Measurements from ENCODE around the gene STBD1.

Gene STBD1

GRCh38 chr4:76316131-76316530, 9.6 kb downstream of the STBD1 start:
- Histone ChIP-seq H3K9ac (ENCODE audit: low read length in 2 of 2) (no peak overlapping the region), H3K27ac (ENCODE audit: low read length) (no peak overlapping the region), H3K4me3 (ENCODE audit: low read length in 2 of 2) (no peak overlapping the region), H3K9me3 (ENCODE audit: control insufficient read depth in 2 of 2, low read length in 2 of 2) (peaks cover 0 to 3% of the 10 kb centered on the region in 2 donors), H3K36me3 (ENCODE audit: control insufficient read depth in 2 of 2, insufficient read depth in 2 of 2, low read length in 2 of 2) (no peaks in the 10 kb centered on the region), H3K4me1 (ENCODE audit: control insufficient read depth, insufficient read depth, low read length) (peaks cover 3% of the 10 kb centered on the region), H3K27me3 (ENCODE audit: control insufficient read depth in 1 of 2, insufficient read depth in 2 of 2, low read length in 2 of 2) (no peaks in the 10 kb centered on the region)

- Histone ChIP-seq H3K4me1 (ENCODE audit: control insufficient read depth, insufficient read depth, low read length) (no peaks in the 10 kb centered on the region), H3K9ac (ENCODE audit: low read length in 2 of 2) (no peak overlapping the region)
These were observed 15.7 kb downstream of the STBD1 start for GRCh38 chr4:76322236-76322635.

GRCh38 chr4:76325072-76325471, 18.5 kb downstream of the STBD1 start:
- Histone ChIP-seq H3K9ac (ENCODE audit: low read length in 2 of 2) (no peak overlapping the region), H3K9me3 (ENCODE audit: control insufficient read depth in 2 of 2, low read length in 2 of 2) (peaks cover 0 to 8% of the 10 kb centered on the region in 2 donors), H3K4me3 (ENCODE audit: low read length in 2 of 2) (no peak overlapping the region), H3K27me3 (ENCODE audit: control insufficient read depth in 1 of 2, insufficient read depth in 2 of 2, low read length in 2 of 2) (no peaks in the 10 kb centered on the region), H3K36me3 (ENCODE audit: control insufficient read depth in 2 of 2, insufficient read depth in 2 of 2, low read length in 2 of 2) (no peaks in the 10 kb centered on the region), H3K27ac (ENCODE audit: low read length) (no peak overlapping the region), H3K4me1 (ENCODE audit: control insufficient read depth, insufficient read depth, low read length) (no peaks in the 10 kb centered on the region)

More at GRCh38 chr4:76322236-76322635, 15.7 kb downstream of the STBD1 start:
- Histone ChIP-seq H3K36me3 (ENCODE audit: control insufficient read depth in 2 of 2, insufficient read depth in 2 of 2, low read length in 2 of 2) (no peaks in the 10 kb centered on the region), H3K27me3 (ENCODE audit: control insufficient read depth in 1 of 2, insufficient read depth in 2 of 2, low read length in 2 of 2) (no peaks in the 10 kb centered on the region), H3K9me3 (ENCODE audit: control insufficient read depth in 2 of 2, low read length in 2 of 2) (peaks cover 0 to 8% of the 10 kb centered on the region in 2 donors), H3K4me3 (ENCODE audit: low read length in 2 of 2) (no peak overlapping the region), H3K27ac (ENCODE audit: low read length) (no peak overlapping the region)

GRCh38 chr4:76326515-76326914, 20.0 kb downstream of the STBD1 start:
- Histone ChIP-seq H3K27ac (ENCODE audit: low read length) (no peak overlapping the region), H3K4me3 (ENCODE audit: low read length in 2 of 2) (no peak overlapping the region), H3K9ac (ENCODE audit: low read length in 2 of 2) (no peak overlapping the region), H3K4me1 (ENCODE audit: control insufficient read depth, insufficient read depth, low read length) (no peaks in the 10 kb centered on the region), H3K9me3 (ENCODE audit: control insufficient read depth in 2 of 2, low read length in 2 of 2) (peaks cover 0 to 8% of the 10 kb centered on the region in 2 donors), H3K27me3 (ENCODE audit: control insufficient read depth in 1 of 2, insufficient read depth in 2 of 2, low read length in 2 of 2) (no peaks in the 10 kb centered on the region), H3K36me3 (ENCODE audit: control insufficient read depth in 2 of 2, insufficient read depth in 2 of 2, low read length in 2 of 2) (no peaks in the 10 kb centered on the region)

GRCh38 chr4:76334885-76335284, 28.4 kb downstream of the STBD1 start:
- Histone ChIP-seq H3K27ac (ENCODE audit: low read length) (no peak overlapping the region), H3K4me3 (ENCODE audit: low read length in 2 of 2) (no peak overlapping the region), H3K4me1 (ENCODE audit: control insufficient read depth, insufficient read depth, low read length) (peaks cover 5% of the 10 kb centered on the region), H3K9ac (ENCODE audit: low read length in 2 of 2) (no peak overlapping the region), H3K36me3 (ENCODE audit: control insufficient read depth in 2 of 2, insufficient read depth in 2 of 2, low read length in 2 of 2) (no peaks in the 10 kb centered on the region), H3K9me3 (ENCODE audit: control insufficient read depth in 2 of 2, low read length in 2 of 2) (no peaks in the 10 kb centered on the region), H3K27me3 (ENCODE audit: control insufficient read depth in 1 of 2, insufficient read depth in 2 of 2, low read length in 2 of 2) (no peaks in the 10 kb centered on the region)

GRCh38 chr4:76339364-76339763, 32.8 kb downstream of the STBD1 start:
- Histone ChIP-seq H3K27ac (ENCODE audit: low read length) (no peak overlapping the region), H3K9ac (ENCODE audit: low read length in 2 of 2) (no peak overlapping the region), H3K4me1 (ENCODE audit: control insufficient read depth, insufficient read depth, low read length) (peaks cover 14% of the 10 kb centered on the region), H3K4me3 (ENCODE audit: low read length in 2 of 2) (no peak overlapping the region), H3K9me3 (ENCODE audit: control insufficient read depth in 2 of 2, low read length in 2 of 2) (no peaks in the 10 kb centered on the region), H3K36me3 (ENCODE audit: control insufficient read depth in 2 of 2, insufficient read depth in 2 of 2, low read length in 2 of 2) (no peaks in the 10 kb centered on the region), H3K27me3 (ENCODE audit: control insufficient read depth in 1 of 2, insufficient read depth in 2 of 2, low read length in 2 of 2) (no peaks in the 10 kb centered on the region)

- H3K27me3 ChIP-seq (ENCODE audit: control insufficient read depth in 1 of 2, insufficient read depth in 2 of 2, low read length in 2 of 2) = no peaks in the 10 kb centered on the region
- no peak overlapping the region for H3K4me3 ChIP-seq (ENCODE audit: low read length in 2 of 2)
These were observed 34.5 kb downstream of the STBD1 start for GRCh38 chr4:76341063-76341462.

GRCh38 chr4:76342191-76342590, 35.7 kb downstream of the STBD1 start:
- Histone ChIP-seq H3K27me3 (ENCODE audit: control insufficient read depth in 1 of 2, insufficient read depth in 2 of 2, low read length in 2 of 2) (no peaks in the 10 kb centered on the region), H3K36me3 (ENCODE audit: control insufficient read depth in 2 of 2, insufficient read depth in 2 of 2, low read length in 2 of 2) (no peaks in the 10 kb centered on the region), H3K4me1 (ENCODE audit: control insufficient read depth, insufficient read depth, low read length) (peaks cover 14% of the 10 kb centered on the region), H3K4me3 (ENCODE audit: low read length in 2 of 2) (no peak overlapping the region), H3K27ac (ENCODE audit: low read length) (no peak overlapping the region), H3K9me3 (ENCODE audit: control insufficient read depth in 2 of 2, low read length in 2 of 2) (no peaks in the 10 kb centered on the region), H3K9ac (ENCODE audit: low read length in 2 of 2) (no peak overlapping the region)

More at GRCh38 chr4:76341063-76341462, 34.5 kb downstream of the STBD1 start:
- Histone ChIP-seq H3K36me3 (ENCODE audit: control insufficient read depth in 2 of 2, insufficient read depth in 2 of 2, low read length in 2 of 2) (no peaks in the 10 kb centered on the region), H3K9ac (ENCODE audit: low read length in 2 of 2) (no peak overlapping the region), H3K27ac (ENCODE audit: low read length) (no peak overlapping the region), H3K9me3 (ENCODE audit: control insufficient read depth in 2 of 2, low read length in 2 of 2) (no peaks in the 10 kb centered on the region), H3K4me1 (ENCODE audit: control insufficient read depth, insufficient read depth, low read length) (peaks cover 14% of the 10 kb centered on the region)

GRCh38 chr4:76342803-76343202, 36.3 kb downstream of the STBD1 start:
- Histone ChIP-seq H3K4me1 (ENCODE audit: control insufficient read depth, insufficient read depth, low read length) (peaks cover 14% of the 10 kb centered on the region), H3K27ac (ENCODE audit: low read length) (no peak overlapping the region), H3K36me3 (ENCODE audit: control insufficient read depth in 2 of 2, insufficient read depth in 2 of 2, low read length in 2 of 2) (no peaks in the 10 kb centered on the region), H3K4me3 (ENCODE audit: low read length in 2 of 2) (no peak overlapping the region), H3K9ac (ENCODE audit: low read length in 2 of 2) (no peak overlapping the region), H3K27me3 (ENCODE audit: control insufficient read depth in 1 of 2, insufficient read depth in 2 of 2, low read length in 2 of 2) (no peaks in the 10 kb centered on the region), H3K9me3 (ENCODE audit: control insufficient read depth in 2 of 2, low read length in 2 of 2) (no peaks in the 10 kb centered on the region)

- Histone ChIP-seq H3K9ac (ENCODE audit: low read length in 2 of 2) (no peak overlapping the region), H3K36me3 (ENCODE audit: control insufficient read depth in 2 of 2, insufficient read depth in 2 of 2, low read length in 2 of 2) (no peaks in the 10 kb centered on the region), H3K27me3 (ENCODE audit: control insufficient read depth in 1 of 2, insufficient read depth in 2 of 2, low read length in 2 of 2) (no peaks in the 10 kb centered on the region), H3K27ac (ENCODE audit: low read length) (no peak overlapping the region), H3K9me3 (ENCODE audit: control insufficient read depth in 2 of 2, low read length in 2 of 2) (no peaks in the 10 kb centered on the region), H3K4me1 (ENCODE audit: control insufficient read depth, insufficient read depth, low read length) (no peaks in the 10 kb centered on the region), H3K4me3 (ENCODE audit: low read length in 2 of 2) (no peak overlapping the region)
These were observed 48.3 kb downstream of the STBD1 start for GRCh38 chr4:76354517-76355473.

GRCh38 chr4:76357981-76358380, 51.4 kb downstream of the STBD1 start:
- H3K27ac ChIP-seq (ENCODE audit: low read length) = no peak overlapping the region
- H3K4me3 ChIP-seq (ENCODE audit: low read length in 2 of 2) = no peak overlapping the region

More at GRCh38 chr4:76357981-76358380, 51.4 kb downstream of the STBD1 start:
- H3K27me3 ChIP-seq (ENCODE audit: control insufficient read depth in 1 of 2, insufficient read depth in 2 of 2, low read length in 2 of 2) = no peaks in the 10 kb centered on the region
- H3K9ac ChIP-seq (ENCODE audit: low read length in 2 of 2) = no peak overlapping the region
- no peaks in the 10 kb centered on the region for H3K9me3 ChIP-seq (ENCODE audit: control insufficient read depth in 2 of 2, low read length in 2 of 2)
- H3K4me1 ChIP-seq (ENCODE audit: control insufficient read depth, insufficient read depth, low read length) = no peaks in the 10 kb centered on the region
- H3K36me3 ChIP-seq (ENCODE audit: control insufficient read depth in 2 of 2, insufficient read depth in 2 of 2, low read length in 2 of 2) = no peaks in the 10 kb centered on the region
